OCI-LY7 (cell line): Measurements from ENCODE around the gene HECA.

Experiments
- EZH2phosphoT487 ChIP-seq: fragments of 200-600 bp; sonication (generic); IDR thresholded peaks from 2 replicates; pipeline ENCODE4 v1.6.1; 2018; ENCODE audit warnings: low read depth, borderline replicate concordance, mild to moderate bottlenecking, mixed run types, antibody characterized with exemption, low read length, moderate library complexity, mixed read lengths
- TF ChIP-seq, protein P1 (sequence below): fragments of 200-600 bp; sonication (generic); conservative IDR thresholded peaks from 2 replicates; pipeline ENCODE4 v1.5.1; 2014; ENCODE audit warnings: mild to moderate bottlenecking, antibody characterized with exemption, low read length, moderate library complexity, mixed read lengths

DNA sequence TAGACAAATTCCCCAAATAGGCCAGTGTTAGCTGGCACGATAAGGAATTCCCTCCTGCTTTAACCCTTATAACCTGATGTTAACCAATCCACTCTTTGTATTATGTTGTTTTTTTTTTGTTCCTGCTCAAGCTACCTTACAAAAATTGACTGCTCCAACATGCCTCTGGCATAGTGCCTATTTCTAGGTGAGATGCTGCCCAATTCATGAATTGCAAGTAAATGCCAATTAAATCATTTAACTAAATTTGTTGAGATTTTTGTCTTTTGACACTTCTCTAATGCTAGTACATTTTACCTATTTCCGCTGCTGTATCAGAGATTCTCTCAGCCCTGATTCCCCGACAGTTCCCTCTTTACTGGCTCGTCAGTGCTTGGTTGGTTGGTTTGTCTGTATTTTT, 66.5 kb downstream of the HECA start:
- TF ChIP-seq, protein P1, sequence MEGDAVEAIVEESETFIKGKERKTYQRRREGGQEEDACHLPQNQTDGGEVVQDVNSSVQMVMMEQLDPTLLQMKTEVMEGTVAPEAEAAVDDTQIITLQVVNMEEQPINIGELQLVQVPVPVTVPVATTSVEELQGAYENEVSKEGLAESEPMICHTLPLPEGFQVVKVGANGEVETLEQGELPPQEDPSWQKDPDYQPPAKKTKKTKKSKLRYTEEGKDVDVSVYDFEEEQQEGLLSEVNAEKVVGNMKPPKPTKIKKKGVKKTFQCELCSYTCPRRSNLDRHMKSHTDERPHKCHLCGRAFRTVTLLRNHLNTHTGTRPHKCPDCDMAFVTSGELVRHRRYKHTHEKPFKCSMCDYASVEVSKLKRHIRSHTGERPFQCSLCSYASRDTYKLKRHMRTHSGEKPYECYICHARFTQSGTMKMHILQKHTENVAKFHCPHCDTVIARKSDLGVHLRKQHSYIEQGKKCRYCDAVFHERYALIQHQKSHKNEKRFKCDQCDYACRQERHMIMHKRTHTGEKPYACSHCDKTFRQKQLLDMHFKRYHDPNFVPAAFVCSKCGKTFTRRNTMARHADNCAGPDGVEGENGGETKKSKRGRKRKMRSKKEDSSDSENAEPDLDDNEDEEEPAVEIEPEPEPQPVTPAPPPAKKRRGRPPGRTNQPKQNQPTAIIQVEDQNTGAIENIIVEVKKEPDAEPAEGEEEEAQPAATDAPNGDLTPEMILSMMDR: no peak
- TF ChIP-seq EZH2phosphoT487: no peak
